ENCODE results near the gene DMBT1. TPM values are rescaled to one million over a fixed set of nuclear protein-coding genes. Genes with fewer than 3 reads are reported as not detected.
A peak's percentile ranks its signal among the peaks of the same experiment; 100 is the strongest.

DMBT1 gene
- total RNA-seq, 1 donor from 2014 or later: not detected

GRCh38 chr10:122561792-122562191, 1.2 kb downstream of the DMBT1 start:
- no peak overlapping the region for H3K4me3 ChIP-seq (ENCODE audit: low read depth, low read length)

DNA sequence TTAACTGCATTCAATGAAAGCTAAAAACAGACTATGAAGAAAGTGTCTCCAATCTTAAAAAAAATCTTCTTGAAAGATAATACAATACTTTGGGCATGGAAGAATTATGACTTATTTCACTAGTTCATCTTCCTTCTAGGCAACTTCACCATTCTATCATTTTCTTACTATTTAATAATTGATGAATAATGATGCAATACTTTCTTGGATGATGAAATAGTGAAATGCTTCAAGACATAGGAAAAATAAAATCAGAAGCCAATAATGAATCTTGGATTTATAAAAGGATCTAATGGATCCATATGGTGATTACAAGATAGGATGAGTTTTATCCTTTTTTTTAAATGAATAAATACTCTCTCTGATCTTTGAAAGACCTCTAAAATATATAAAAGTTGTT, 4.4 kb downstream of the DMBT1 start:
- H3K4me3 ChIP-seq (ENCODE audit: low read depth, low read length): no peak overlapping the region
- no peak for DNase-seq (ENCODE audit: low read depth)
- no peak for TF ChIP-seq CTCF (conservative IDR thresholded peaks at IDR 0.05; ENCODE audit: low read depth, low read length)

More at GRCh38 chr10:122561792-122562191, 1.2 kb downstream of the DMBT1 start:
- DNase-seq (ENCODE audit: low read depth): no peak
- no peak for TF ChIP-seq CTCF (conservative IDR thresholded peaks at IDR 0.05; ENCODE audit: low read depth, low read length)

DNA sequence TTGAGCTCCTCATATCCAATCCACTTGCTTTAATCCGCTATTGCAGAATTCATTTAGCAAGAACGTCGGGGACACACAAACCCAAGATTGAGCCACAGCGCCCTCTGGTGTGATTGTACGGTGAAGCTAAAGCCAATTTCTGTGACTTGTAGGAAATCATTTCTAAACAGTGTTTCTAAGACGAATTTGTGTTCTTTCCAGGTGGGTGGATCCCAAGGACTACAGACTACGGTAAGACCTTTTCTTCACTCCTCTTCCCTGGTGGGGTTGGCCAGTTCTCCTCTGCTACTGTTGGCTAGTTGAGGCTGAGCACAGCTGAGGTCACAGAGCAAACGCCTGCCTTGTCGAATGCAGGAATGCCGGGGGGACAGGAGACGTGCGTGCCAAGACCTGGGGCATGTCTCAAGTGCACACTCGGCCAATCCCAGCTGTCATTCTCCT, 5.2 kb downstream of the DMBT1 start:
- TF ChIP-seq CTCF (conservative IDR thresholded peaks at IDR 0.05; ENCODE audit: low read depth, low read length): peak; percentile 91
- H3K4me3 ChIP-seq (ENCODE audit: low read depth, low read length): peak overlapping the region; percentile 46
- DNase-seq (ENCODE audit: low read depth): peak; percentile 49

DNA sequence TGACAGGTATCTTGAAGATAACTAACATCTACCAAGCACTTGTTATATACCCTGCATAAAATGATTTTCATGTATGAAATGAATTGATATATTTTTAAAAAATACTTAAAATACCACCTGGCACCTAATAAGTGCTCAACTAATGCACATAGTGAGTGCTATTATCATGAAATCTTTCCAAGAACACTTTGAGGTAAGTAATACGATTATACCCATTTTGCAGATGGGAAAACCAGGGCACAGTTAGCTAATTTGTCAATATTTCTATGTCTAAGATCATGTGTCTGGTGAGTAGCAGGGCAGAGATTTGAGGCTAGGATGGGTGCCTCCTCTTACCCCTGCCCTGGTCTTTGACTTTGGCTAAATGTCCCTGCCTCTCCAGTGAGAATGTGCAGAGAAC, 6.1 kb downstream of the DMBT1 start:
- H3K4me3 ChIP-seq (ENCODE audit: low read depth, low read length): no peak overlapping the region
- DNase-seq (ENCODE audit: low read depth): no peak
- TF ChIP-seq CTCF (conservative IDR thresholded peaks at IDR 0.05; ENCODE audit: low read depth, low read length): no peak

GRCh38 chr10:122567056-122567660, 6.6 kb downstream of the DMBT1 start:
- peak; percentile 65 for TF ChIP-seq CTCF (conservative IDR thresholded peaks at IDR 0.05; ENCODE audit: low read depth, low read length)
- DNase-seq (ENCODE audit: low read depth): no peak

GRCh38 chr10:122568551-122568950, 8.0 kb downstream of the DMBT1 start:
- H3K4me3 ChIP-seq (ENCODE audit: low read depth, low read length): no peak overlapping the region
- no peak for DNase-seq (ENCODE audit: low read depth)
- no peak for TF ChIP-seq CTCF (conservative IDR thresholded peaks at IDR 0.05; ENCODE audit: low read depth, low read length)

More at GRCh38 chr10:122567056-122567660, 6.6 kb downstream of the DMBT1 start:
- H3K4me3 ChIP-seq (ENCODE audit: low read depth, low read length): no peak overlapping the region

DNA sequence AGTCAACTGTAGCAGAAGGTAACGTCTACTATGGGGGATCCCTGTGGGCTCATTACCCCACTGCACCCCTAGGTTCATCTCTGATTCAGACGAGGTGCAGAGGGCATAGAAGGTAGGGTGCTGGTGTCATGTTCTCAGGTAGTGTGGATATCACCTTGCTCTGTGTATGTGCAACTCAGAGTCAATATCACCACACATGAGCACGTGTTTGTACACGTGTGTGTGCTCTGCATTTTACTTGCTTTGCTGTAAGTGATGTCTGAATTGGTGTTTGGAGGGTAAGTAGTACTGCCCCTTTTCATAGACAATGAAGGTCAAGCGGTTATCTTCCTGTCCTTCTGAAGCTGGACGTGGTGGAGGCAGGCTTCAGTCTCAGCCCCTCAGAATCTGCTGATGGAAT, 10.4 kb downstream of the DMBT1 start:
- H3K4me3 ChIP-seq (ENCODE audit: low read depth, low read length): no peak overlapping the region
- no peak for DNase-seq (ENCODE audit: low read depth)
- TF ChIP-seq CTCF (conservative IDR thresholded peaks at IDR 0.05; ENCODE audit: low read depth, low read length): no peak

Measured in epithelial cell of proximal tubule (primary cell).